ENCODE data around the gene KDM8.

The KDM8 gene

DNA sequence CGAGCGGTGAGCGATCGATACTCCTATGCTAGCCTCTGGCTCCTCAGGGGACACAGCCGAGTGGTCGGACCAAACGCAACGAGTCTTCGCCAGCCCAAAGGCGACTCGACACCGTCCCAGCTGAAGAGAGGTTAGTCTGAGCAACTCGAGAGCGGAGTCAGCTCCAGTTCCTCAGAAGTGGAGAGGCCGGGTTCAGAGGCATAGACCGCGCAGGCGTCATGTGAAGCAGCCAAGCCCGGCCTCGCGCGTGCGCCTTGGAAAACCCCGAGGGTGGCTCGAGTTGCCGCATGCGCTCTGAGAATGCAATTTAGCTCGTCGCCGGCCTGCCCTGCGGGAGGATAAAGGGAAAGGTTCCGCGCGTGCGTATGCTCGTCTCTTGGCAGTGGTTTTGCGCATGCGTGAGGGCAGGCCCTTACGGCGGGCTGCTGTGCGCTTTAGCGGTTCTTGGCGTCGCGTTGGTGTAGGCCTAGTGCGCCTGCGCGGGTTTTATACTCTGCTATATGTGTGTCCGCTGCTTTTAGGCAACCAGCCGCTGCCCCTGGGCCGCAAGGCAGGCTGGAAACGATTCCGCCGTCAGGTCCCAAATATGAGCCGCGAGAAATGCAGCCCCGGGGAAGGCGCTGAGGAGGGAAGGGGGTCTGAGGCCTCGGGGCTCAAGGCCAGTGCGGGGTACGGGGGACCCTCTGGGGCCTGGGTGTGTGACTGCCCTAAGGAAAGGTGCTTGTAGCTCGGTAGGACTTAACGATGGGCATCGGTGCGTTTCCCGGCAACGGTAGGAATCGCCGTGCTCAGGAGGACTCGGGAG is at the start of gene KDM8:
Gene KDM8, plus strand, starts transcription at position 20 of the 805 bp plus-strand sequence. CDS start 6,598 bp downstream, outside the sequence.
- DNase-seq (ENCODE audit: low read depth) = peak; percentile 100

DNA sequence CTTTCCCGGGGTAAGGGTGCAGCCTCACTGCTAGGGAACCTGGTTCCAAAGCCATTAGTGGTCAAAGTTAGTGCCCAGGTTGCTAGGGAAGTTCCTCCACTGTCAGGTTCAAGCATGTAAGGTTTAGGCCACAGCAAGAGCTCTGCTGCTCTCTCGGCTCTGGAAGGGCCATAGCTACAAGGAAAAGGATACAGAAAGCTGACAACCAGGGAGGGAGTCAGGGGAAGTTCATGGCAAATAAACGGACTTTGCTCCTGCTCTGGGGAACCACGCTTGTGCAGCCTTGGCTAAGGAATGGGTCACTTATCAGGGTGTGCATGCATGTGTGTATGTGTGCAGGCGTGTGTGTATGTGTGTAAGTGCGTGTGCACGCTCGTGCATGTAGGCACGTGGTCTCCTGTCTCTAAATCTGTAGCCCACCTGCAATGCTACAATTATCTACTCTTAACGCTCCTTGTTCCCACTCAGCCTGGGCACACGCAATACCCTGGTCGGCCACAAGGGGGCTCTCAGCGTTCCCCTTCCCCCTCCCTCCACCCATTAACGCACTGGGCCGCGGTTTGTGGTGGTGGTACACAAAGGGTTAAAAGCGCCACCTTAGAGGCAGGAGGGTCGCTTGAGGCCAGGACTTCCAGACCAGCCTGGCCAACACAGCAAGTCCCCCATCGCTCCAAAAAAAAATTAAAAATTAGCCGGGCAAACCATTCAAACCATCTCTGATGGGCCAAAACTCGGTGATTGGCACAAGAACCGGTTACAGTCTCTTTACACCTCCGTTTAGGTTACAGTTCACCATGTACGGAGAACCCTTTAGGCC is 48.4 kb upstream of the KDM8 start:
- DNase-seq (ENCODE audit: low read depth) = peak; percentile 56

DNA sequence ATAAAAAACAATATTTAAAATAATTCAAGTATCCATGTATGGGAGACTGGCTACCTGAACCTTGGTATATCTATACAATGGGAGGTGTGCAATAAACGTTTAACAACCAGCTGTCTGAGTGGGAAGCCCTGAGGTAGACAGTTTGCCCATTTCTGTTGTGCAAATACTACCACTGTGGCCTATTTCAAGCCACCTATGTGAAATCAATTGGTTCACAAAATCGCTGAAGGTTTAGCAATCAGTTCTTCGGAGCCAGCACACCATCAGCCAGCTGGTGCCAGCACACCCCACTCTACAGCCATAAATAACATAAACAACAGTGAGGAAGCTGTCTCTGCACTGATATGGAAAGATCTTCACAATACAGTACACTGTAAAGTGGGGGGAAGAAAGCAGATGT is 46.7 kb upstream of the KDM8 start:
- no peak for DNase-seq (ENCODE audit: low read depth)

DNA sequence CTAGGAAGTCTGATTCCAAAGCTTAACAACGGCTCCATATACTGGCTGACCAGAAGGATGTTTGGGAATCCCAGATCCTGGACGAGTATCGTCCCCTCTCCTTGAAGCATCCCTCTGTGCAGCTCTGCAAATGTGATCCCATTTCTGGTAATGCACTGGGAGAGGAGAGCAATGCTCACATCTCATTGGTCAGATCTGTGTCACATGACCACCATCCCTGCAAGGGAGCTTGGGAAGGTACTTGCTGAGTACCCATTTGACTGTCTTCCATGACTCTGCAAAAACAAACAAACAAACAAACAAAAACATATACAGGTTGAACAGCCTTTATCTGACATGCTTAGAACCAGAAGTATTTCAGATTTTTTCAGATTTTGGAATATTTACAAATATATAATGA is 41.9 kb upstream of the KDM8 start:
- DNase-seq (ENCODE audit: low read depth) = no peak

DNA sequence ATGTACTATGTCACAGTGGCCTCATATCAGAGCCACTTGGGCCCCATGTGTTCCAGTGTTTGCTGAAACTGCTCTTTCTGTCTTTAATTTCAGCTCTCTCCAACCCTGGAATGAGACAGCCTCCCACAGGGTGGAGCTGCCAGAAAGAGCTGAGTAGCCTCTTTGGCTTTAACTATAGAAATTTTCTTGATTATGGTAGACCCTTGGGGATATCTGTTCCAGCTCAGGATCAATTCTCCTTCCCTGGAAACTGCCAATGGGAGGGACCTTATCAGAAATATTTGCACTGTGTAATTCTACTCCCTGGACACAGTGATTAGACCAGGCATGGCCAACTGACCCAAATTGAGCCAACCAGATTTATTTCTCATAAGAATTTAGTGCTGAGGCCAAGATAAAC is 39.0 kb upstream of the KDM8 start:
- DNase-seq (ENCODE audit: low read depth) = no peak

DNA sequence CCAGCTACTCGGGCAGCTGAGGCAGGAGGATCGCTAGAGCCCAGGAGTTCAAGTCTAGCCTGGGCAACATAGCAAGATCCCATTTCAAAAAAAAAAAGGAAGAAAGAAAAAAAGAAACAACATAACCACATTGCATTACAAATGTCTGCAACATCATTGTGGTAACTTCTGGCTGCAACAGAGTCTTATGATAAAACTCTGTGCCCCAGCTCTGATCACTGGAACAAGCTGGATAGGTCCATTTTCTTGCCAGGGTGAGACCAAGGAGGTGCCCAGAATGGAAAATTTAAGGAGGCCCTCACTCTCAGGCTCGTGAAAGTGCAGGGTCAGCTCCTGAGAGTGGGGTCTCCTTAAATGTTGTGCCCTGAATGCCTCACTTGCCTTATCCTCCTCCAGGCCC is 37.8 kb upstream of the KDM8 start:
- DNase-seq (ENCODE audit: low read depth) = no peak

DNA sequence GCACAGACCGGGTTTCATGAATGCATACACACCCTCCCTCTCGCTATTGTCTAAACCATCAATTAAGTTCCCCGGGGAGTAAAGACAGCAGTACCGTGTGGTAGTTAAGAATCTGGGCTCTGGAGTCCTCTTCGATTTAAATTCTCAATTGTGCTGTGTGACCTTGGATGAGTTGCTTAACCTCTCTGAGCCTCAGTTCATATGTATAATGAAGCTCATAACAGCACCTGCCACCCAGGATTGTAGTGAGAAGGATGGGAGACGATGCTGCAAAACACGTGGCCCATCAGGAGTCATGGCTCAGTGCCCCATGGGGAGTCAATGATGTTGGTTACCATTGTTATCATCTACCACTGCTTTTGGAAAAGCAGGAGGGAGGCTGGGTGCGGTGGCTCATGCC is 34.5 kb upstream of the KDM8 start:
- DNase-seq (ENCODE audit: low read depth) = no peak

- DNase-seq (ENCODE audit: low read depth) = peak; percentile 60
These were observed 33.7 kb upstream of the KDM8 start for GRCh38 chr16:27169511-27170071.

GRCh38 chr16:27171584-27171983 is 31.7 kb upstream of the KDM8 start:
- DNase-seq (ENCODE audit: low read depth) = no peak

DNA sequence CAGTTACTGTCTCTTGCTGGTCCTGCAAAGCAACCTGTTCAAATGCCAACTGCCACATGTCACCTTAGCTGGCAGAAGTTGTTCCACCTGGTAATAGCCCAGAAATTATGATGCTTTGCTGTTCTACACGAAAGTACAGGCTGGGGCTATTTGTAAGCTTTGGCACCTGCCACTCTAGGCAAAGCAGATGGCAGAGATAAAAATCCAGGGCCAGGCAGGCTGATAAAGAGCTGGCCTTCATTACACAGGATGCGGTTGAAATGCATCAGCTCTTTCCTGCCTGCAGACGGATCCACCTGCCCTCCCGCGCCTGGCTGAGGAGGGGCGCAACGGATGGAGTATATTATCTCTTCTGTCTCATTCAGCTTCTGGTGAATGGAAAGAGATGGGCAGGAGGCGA is 29.3 kb upstream of the KDM8 start:
- peak; percentile 20 for DNase-seq (ENCODE audit: low read depth)

DNA sequence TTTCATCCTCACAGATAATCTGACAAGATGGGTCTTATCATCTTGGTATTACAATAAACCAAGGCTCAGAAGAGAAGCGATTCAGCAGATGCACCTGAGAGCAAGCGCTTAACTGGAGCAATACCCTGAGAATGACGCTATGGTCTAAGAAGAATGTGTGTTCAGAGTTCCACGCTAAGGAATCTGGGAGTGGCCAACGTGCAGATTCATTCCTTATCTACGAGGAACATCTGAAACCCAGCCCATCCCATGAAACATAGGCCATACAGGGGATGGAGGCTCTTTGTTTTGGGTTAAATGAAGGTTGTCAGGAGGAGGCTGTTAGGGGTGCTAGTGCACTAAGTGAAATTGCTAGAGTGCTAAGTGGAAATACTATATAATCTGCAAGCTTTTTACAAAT is 28.5 kb upstream of the KDM8 start:
- DNase-seq (ENCODE audit: low read depth) = no peak

GRCh38 chr16:27175888-27176287 is 27.4 kb upstream of the KDM8 start:
- DNase-seq (ENCODE audit: low read depth) = no peak

DNA sequence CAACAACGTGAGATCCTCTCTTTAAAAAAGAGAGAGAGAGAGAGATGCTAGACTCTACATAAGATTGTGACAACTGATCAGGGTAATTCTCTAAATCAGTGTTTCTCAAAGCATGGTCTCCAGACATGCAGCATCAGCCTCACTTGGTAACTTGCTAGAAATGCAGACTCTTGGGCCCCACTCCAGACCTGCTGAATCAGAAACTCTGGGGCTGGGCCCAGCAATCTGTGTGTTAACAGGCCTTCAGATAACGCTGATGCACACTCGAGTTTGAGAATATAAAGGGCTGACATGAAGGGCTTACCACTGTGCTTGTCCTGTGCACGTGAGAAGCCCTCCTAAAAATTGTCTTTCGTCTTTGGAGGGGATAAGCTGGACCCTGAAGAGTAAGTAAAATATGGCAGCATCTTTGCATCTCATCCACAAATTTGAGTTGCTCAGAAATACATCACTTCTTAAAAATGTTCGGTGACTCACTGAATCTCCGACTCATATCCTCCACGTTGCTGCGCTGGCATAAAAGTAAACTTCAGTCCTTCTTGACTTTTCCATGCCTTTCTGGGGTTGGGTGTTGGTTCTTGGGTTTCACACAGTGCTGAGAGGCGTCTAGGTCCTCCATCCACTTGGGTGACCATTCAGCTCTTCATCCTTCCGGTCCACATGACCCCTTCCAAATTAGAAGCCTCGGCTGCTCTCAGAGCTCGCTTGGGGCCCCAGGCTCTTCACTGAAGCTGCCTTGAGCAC is 26.1 kb upstream of the KDM8 start:
- no peak for DNase-seq (ENCODE audit: low read depth)

GRCh38 chr16:27179500-27180072 is 23.7 kb upstream of the KDM8 start:
- DNase-seq (ENCODE audit: low read depth) = peak; percentile 73

- no peak for DNase-seq (ENCODE audit: low read depth)
These were observed 22.1 kb upstream of the KDM8 start for GRCh38 chr16:27181019-27181790.

- no peak for DNase-seq (ENCODE audit: low read depth)
These were observed 20.4 kb upstream of the KDM8 start for GRCh38 chr16:27182906-27183405.

- no peak for DNase-seq (ENCODE audit: low read depth)
These were observed 17.6 kb upstream of the KDM8 start for GRCh38 chr16:27185776-27186130.

GRCh38 chr16:27188633-27189032 is 14.7 kb upstream of the KDM8 start:
- DNase-seq (ENCODE audit: low read depth) = no peak

GRCh38 chr16:27189335-27189972 is 13.9 kb upstream of the KDM8 start:
- DNase-seq (ENCODE audit: low read depth) = no peak

DNA sequence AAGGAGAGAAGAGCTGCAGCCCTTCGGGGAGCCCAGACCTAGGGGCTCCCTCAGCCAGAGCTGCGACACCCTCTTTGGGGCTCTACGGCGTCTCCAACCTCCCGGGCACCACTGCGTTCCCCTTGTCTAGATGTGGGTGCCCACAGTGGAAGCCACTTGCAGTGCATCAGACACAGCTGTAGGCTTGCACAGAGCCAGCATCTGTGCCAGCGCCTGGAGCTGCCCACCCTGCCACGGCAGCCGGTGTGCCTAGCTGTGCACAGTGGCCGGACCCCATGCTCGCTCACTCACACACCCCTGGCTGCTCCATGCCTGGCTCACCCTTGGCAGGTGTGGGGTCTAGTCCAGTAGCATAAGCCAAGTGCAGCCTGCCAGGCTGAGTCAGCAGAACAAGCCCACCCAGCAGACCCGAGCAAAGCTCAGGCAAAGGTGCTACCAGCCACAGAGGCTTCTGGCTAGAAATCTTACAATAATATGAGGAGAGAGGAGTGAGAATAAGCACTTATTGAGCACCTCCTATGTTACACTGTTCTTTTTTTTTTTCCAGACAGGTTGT is 12.9 kb upstream of the KDM8 start:
- no peak for DNase-seq (ENCODE audit: low read depth)

Measured in stimulated activated CD8-positive, alpha-beta memory T cell treated with anti-CD3 and anti-CD28 coated beads, Interleukin-12 subunit alpha, Interleukin-12 subunit beta, amount 100 ng/mL, for 1 hour (primary cell).